HEK293 (cell line): Measurements from ENCODE around the gene GGA3.

Experiments
- TF ChIP-seq, protein P1 (sequence below): fragments of 450-650 bp; formaldehyde crosslinking; IDR thresholded peaks from 2 replicates; pipeline ENCODE4 v1.5.1; 2016; ENCODE audit warnings: missing biosample characterization, missing genetic modification characterization
- TF ChIP-seq, protein P2 (sequence below): fragments of 450-650 bp; formaldehyde crosslinking; IDR thresholded peaks from 2 replicates; pipeline ENCODE4 v1.5.1; 2017; ENCODE audit warnings: missing biosample characterization, missing genetic modification characterization

DNA sequence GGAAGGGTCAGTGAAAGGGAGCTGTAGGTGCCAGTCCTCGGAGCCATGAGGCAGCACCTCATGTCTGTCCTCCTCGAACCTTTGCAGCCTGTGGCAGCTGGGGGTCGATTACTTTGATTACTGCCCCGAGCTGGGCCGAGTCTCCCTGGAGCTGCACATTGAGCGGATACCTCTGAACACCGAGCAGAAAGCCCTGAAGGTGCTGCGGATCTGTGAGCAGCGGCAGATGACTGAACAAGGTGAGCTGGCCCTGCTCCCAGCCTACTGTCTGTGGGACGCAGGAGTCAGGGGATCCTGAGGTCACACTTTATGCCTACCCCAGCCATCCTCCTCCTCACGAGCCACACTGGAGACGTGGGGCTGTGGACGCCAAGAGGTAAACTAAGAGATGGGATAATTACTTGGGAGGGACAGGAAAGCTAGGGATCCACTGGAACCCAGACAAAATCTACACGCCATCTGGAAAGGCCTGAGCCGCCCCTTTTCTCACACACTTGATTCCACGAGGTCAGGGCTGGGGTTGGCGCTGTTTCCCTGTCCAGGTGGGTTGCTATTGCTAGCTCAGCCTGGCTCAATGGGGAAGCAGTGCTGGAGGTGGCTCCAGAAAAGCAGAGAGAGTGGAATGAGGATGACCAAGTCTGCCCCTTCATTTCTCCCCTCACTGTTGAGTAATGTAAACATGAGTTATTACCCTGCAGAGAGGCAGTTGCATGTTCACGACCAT is 29.5 kb downstream of the GGA3 start:
- TF ChIP-seq, protein P1, sequence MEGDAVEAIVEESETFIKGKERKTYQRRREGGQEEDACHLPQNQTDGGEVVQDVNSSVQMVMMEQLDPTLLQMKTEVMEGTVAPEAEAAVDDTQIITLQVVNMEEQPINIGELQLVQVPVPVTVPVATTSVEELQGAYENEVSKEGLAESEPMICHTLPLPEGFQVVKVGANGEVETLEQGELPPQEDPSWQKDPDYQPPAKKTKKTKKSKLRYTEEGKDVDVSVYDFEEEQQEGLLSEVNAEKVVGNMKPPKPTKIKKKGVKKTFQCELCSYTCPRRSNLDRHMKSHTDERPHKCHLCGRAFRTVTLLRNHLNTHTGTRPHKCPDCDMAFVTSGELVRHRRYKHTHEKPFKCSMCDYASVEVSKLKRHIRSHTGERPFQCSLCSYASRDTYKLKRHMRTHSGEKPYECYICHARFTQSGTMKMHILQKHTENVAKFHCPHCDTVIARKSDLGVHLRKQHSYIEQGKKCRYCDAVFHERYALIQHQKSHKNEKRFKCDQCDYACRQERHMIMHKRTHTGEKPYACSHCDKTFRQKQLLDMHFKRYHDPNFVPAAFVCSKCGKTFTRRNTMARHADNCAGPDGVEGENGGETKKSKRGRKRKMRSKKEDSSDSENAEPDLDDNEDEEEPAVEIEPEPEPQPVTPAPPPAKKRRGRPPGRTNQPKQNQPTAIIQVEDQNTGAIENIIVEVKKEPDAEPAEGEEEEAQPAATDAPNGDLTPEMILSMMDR, result no peak
- TF ChIP-seq, protein P2, sequence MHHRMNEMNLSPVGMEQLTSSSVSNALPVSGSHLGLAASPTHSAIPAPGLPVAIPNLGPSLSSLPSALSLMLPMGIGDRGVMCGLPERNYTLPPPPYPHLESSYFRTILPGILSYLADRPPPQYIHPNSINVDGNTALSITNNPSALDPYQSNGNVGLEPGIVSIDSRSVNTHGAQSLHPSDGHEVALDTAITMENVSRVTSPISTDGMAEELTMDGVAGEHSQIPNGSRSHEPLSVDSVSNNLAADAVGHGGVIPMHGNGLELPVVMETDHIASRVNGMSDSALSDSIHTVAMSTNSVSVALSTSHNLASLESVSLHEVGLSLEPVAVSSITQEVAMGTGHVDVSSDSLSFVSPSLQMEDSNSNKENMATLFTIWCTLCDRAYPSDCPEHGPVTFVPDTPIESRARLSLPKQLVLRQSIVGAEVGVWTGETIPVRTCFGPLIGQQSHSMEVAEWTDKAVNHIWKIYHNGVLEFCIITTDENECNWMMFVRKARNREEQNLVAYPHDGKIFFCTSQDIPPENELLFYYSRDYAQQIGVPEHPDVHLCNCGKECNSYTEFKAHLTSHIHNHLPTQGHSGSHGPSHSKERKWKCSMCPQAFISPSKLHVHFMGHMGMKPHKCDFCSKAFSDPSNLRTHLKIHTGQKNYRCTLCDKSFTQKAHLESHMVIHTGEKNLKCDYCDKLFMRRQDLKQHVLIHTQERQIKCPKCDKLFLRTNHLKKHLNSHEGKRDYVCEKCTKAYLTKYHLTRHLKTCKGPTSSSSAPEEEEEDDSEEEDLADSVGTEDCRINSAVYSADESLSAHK, result no peak
